CD4-positive, alpha-beta T cell (primary cell): Measurements from ENCODE around the gene ATPAF1. TPM values are rescaled to one million over a fixed set of nuclear protein-coding genes. Genes with fewer than 3 reads are reported as not detected.

Source experiments
- ATAC-seq: fragments of 200-7000 bp; cut with Tn5 transposase; one replicate; pipeline ENCODE4 v1.10.0; 2022; ENCODE audit warnings: mild to moderate bottlenecking; ENCODE audit not compliant: poor library complexity
- CTCF ChIA-PET: fragments of 350-600 bp; sonication (Branson Sonifier 250); formaldehyde crosslinking; loops from one replicate; lab custom pipeline; 2021; ENCODE audit warnings: antibody characterized with exemption, inconsistent platforms; lab: Charles Lee
- POLR2A ChIA-PET: fragments of 350-600 bp; sonication (Branson Sonifier 250); formaldehyde crosslinking; loops from one replicate; lab custom pipeline; 2021; ENCODE audit warnings: antibody characterized with exemption, inconsistent platforms; lab: Charles Lee
- DNase-seq, 14 experiments: peaks; one replicate each; pipeline ENCODE4 v3.0.0-alpha.2; 2013 to 2020; ENCODE audit warnings: mixed read lengths in 2 of 14
- H3K27ac ChIP-seq, 2 donors: one replicate each; pipeline versions ENCODE4 v1.5.1 to v1.7.0; 2013; ENCODE audit warnings: low read length in 2 of 2, low read depth in 1 of 2, mild to moderate bottlenecking in 1 of 2
- H3K27me3 ChIP-seq, 2 experiments: 1 replicate in 1 of 2; 2 replicates in 1 of 2; pipeline versions ENCODE4 v1.6.1 to v1.7.0; 2013; ENCODE audit warnings: low read length in 2 of 2, control low read depth in 1 of 2, mild to moderate bottlenecking in 1 of 2, moderate library complexity in 1 of 2; ENCODE audit not compliant: insufficient read depth in 2 of 2, control insufficient read depth in 1 of 2
- H3K36me3 ChIP-seq: one replicate; pipeline ENCODE4 v1.6.1; 2013; ENCODE audit warnings: low read length, control low read depth; ENCODE audit not compliant: insufficient read depth
- H3K4me1 ChIP-seq: one replicate; pipeline ENCODE4 v1.6.1; 2013; ENCODE audit warnings: low read length, control low read depth; ENCODE audit not compliant: insufficient read depth
- H3K4me3 ChIP-seq: one replicate; pipeline ENCODE4 v1.5.1; 2013; ENCODE audit warnings: mild to moderate bottlenecking, low read length, moderate library complexity
- H3K9me3 ChIP-seq, 2 experiments: 1 replicate in 1 of 2; 2 replicates in 1 of 2; pipeline versions ENCODE4 v1.6.1 to v1.7.0; 2013; ENCODE audit warnings: low read length in 2 of 2, mild to moderate bottlenecking in 2 of 2, control low read depth in 1 of 2, moderate library complexity in 1 of 2; ENCODE audit not compliant: control insufficient read depth in 1 of 2, insufficient read depth in 1 of 2
- H3K27ac Mint-ChIP-seq: one replicate; pipeline ENCODE4 v1.8.0; 2020; ENCODE audit warnings: mixed read lengths
- H3K27me3 Mint-ChIP-seq: one replicate; pipeline ENCODE4 v1.8.0; 2021; ENCODE audit warnings: mixed read lengths
- H3K36me3 Mint-ChIP-seq: one replicate; pipeline ENCODE4 v1.8.0; 2021; ENCODE audit warnings: low read depth, mixed read lengths
- H3K4me1 Mint-ChIP-seq: one replicate; pipeline ENCODE4 v1.8.0; 2021; ENCODE audit warnings: low read depth, mixed read lengths
- H3K4me3 Mint-ChIP-seq: one replicate; pipeline ENCODE4 v1.8.0; 2020; ENCODE audit warnings: mild to moderate bottlenecking, mixed read lengths
- H3K9me3 Mint-ChIP-seq: one replicate; pipeline ENCODE4 v1.8.0; 2020; ENCODE audit warnings: mixed read lengths
- intact Hi-C, 2 experiments: fragments of 100-400 bp; cut with DNase I in 1 of 2; cut with micrococcal nuclease in 1 of 2; formaldehyde crosslinking; loops; one replicate each; pipeline versions ENCODE4 v1.15.1 to v1.9.0; 2023 to 2025; cut with DNase I, micrococcal nuclease
- total RNA-seq, 174 experiments: library from RNA in 2 of 174; stranded (reverse) in 2 of 174; gene quantifications; one replicate each; pipeline ENCODE4 v1.2.3 and lab custom pipeline; 2021 to 2026
- TF ChIP-seq, protein P1 (sequence below): fragments of 200-600 bp; IDR thresholded peaks from one replicate; pipeline ENCODE4 v1.8.0; 2022; ENCODE audit warnings: antibody characterized with exemption, mild to moderate bottlenecking

The ATPAF1 gene
- total RNA-seq, 2 experiments from 2014 or later, result 10.1 to 12.4 TPM

GRCh38 chr1:46659307-46659870 is 8.8 kb downstream of the ATPAF1 start:
- Histone ChIP-seq H3K27me3 (no peaks in the 10 kb centered on the region), H3K4me1 (no peaks in the 10 kb centered on the region), H3K9me3 (no peaks in the 10 kb centered on the region), H3K36me3 (peaks cover 48% of the 10 kb centered on the region), H3K27ac (no peak overlapping the region), H3K4me3 (no peak overlapping the region)
- no peak overlapping the region for H3K4me3 Mint-ChIP-seq
- TF ChIP-seq, protein P1, sequence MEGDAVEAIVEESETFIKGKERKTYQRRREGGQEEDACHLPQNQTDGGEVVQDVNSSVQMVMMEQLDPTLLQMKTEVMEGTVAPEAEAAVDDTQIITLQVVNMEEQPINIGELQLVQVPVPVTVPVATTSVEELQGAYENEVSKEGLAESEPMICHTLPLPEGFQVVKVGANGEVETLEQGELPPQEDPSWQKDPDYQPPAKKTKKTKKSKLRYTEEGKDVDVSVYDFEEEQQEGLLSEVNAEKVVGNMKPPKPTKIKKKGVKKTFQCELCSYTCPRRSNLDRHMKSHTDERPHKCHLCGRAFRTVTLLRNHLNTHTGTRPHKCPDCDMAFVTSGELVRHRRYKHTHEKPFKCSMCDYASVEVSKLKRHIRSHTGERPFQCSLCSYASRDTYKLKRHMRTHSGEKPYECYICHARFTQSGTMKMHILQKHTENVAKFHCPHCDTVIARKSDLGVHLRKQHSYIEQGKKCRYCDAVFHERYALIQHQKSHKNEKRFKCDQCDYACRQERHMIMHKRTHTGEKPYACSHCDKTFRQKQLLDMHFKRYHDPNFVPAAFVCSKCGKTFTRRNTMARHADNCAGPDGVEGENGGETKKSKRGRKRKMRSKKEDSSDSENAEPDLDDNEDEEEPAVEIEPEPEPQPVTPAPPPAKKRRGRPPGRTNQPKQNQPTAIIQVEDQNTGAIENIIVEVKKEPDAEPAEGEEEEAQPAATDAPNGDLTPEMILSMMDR, result no peak
- intact Hi-C loops, result no loop called here
- ATAC-seq (no peak), DNase-seq (no peak)
- H3K27me3 Mint-ChIP-seq, result no peaks in the 10 kb centered on the region
- no peak overlapping the region for H3K27ac Mint-ChIP-seq
- H3K36me3 Mint-ChIP-seq, result peaks cover 84% of the 10 kb centered on the region
- no peaks in the 10 kb centered on the region for H3K4me1 Mint-ChIP-seq
- peaks cover 2% of the 10 kb centered on the region for H3K9me3 Mint-ChIP-seq
- POLR2A ChIA-PET, result no interaction called here
- CTCF ChIA-PET, result no interaction called here

GRCh38 chr1:46657775-46658174 is 10.4 kb downstream of the ATPAF1 start:
- CTCF ChIA-PET, result no interaction called here
- TF ChIP-seq, protein P1, result no peak
- ATAC-seq (no peak), DNase-seq (no peak)
- intact Hi-C loops, result no loop called here
- Mint-ChIP-seq H3K9me3 (peaks cover 2% of the 10 kb centered on the region), H3K27me3 (no peaks in the 10 kb centered on the region), H3K4me1 (no peaks in the 10 kb centered on the region), H3K36me3 (peaks cover 85% of the 10 kb centered on the region), H3K4me3 (no peak overlapping the region), H3K27ac (no peak overlapping the region)
- H3K36me3 ChIP-seq, result peaks cover 52% of the 10 kb centered on the region
- no peak overlapping the region for H3K4me3 ChIP-seq
- no peaks in the 10 kb centered on the region for H3K9me3 ChIP-seq
- H3K27ac ChIP-seq, result no peak overlapping the region
- no peaks in the 10 kb centered on the region for H3K27me3 ChIP-seq
- H3K4me1 ChIP-seq, result no peaks in the 10 kb centered on the region
- POLR2A ChIA-PET, result no interaction called here

DNA sequence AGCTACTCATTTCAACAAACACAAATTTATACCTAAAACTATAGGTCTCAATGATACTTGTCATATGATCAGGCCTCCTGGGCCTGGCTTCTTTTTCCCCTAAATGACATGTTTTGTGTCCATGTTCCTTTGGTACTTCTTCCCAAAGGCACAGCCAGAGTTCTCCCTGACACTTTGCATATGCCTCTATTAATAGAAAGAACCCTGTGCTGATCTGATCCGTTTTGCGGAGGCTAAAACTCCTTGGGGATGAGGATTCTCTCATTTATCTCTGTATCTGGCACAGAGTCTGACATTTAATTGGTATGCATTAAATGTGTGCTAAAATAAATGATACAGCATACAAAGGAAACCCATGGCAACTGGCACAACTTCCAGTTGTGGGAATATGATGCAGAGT is 11.5 kb downstream of the ATPAF1 start:
- peaks cover 91% of the 10 kb centered on the region for H3K36me3 Mint-ChIP-seq
- TF ChIP-seq, protein P1, result no peak

More for the DNA sequence above, 11.5 kb downstream of the ATPAF1 start:
- intact Hi-C loops, result no loop called here
- DNase-seq (no peak), ATAC-seq (no peak)
- Histone ChIP-seq H3K4me3 (no peak overlapping the region), H3K27me3 (no peaks in the 10 kb centered on the region), H3K27ac (no peak overlapping the region), H3K4me1 (no peaks in the 10 kb centered on the region), H3K9me3 (no peaks in the 10 kb centered on the region), H3K36me3 (peaks cover 61% of the 10 kb centered on the region)
- CTCF ChIA-PET, result no interaction called here
- no peak overlapping the region for H3K4me3 Mint-ChIP-seq
- H3K27me3 Mint-ChIP-seq, result no peaks in the 10 kb centered on the region
- POLR2A ChIA-PET, result no interaction called here
- peaks cover 2% of the 10 kb centered on the region for H3K9me3 Mint-ChIP-seq
- no peaks in the 10 kb centered on the region for H3K4me1 Mint-ChIP-seq
- H3K27ac Mint-ChIP-seq, result no peak overlapping the region
